Panc1 (cell line): ENCODE measurements around the gene MGAT4A.

Experiments used
- TF ChIP-seq, protein P1 (sequence below): fragments of 450-650 bp; IDR thresholded peaks from 2 replicates; pipeline ENCODE4 v1.5.1; 2017; ENCODE audit warnings: mild to moderate bottlenecking
- TF ChIP-seq, protein P2 (sequence below), 2 experiments: IDR thresholded peaks; 2 replicates each; pipeline ENCODE4 v1.6.1; 2011 to 2012; ENCODE audit warnings: low read depth in 2 of 2, control low read depth in 1 of 2, low read length in 1 of 2, mild to moderate bottlenecking in 1 of 2, moderate library complexity in 1 of 2; ENCODE audit not compliant: insufficient read depth in 1 of 2

DNA sequence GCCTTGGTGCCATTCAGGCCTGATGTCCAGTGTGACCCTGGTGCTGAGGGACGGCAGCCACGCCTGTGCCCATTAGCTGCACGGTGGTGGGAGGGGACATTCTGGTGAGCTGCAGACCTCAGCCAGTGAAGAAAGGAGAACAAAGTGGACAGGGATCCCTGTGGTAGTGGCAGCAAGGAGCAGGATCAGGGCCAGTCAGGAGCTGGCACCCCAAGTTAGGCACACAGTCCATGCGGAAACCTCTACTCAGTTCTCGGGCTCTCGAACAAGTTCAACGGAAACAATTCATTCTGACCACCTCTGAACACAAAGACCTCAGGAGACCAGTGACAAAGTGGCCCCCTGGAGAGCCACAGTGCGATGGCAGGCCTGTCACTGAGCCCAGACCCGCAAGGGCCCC, 152.7 kb downstream of the MGAT4A start:
- TF ChIP-seq, protein P1, sequence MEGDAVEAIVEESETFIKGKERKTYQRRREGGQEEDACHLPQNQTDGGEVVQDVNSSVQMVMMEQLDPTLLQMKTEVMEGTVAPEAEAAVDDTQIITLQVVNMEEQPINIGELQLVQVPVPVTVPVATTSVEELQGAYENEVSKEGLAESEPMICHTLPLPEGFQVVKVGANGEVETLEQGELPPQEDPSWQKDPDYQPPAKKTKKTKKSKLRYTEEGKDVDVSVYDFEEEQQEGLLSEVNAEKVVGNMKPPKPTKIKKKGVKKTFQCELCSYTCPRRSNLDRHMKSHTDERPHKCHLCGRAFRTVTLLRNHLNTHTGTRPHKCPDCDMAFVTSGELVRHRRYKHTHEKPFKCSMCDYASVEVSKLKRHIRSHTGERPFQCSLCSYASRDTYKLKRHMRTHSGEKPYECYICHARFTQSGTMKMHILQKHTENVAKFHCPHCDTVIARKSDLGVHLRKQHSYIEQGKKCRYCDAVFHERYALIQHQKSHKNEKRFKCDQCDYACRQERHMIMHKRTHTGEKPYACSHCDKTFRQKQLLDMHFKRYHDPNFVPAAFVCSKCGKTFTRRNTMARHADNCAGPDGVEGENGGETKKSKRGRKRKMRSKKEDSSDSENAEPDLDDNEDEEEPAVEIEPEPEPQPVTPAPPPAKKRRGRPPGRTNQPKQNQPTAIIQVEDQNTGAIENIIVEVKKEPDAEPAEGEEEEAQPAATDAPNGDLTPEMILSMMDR = no peak
- TF ChIP-seq, protein P2, sequence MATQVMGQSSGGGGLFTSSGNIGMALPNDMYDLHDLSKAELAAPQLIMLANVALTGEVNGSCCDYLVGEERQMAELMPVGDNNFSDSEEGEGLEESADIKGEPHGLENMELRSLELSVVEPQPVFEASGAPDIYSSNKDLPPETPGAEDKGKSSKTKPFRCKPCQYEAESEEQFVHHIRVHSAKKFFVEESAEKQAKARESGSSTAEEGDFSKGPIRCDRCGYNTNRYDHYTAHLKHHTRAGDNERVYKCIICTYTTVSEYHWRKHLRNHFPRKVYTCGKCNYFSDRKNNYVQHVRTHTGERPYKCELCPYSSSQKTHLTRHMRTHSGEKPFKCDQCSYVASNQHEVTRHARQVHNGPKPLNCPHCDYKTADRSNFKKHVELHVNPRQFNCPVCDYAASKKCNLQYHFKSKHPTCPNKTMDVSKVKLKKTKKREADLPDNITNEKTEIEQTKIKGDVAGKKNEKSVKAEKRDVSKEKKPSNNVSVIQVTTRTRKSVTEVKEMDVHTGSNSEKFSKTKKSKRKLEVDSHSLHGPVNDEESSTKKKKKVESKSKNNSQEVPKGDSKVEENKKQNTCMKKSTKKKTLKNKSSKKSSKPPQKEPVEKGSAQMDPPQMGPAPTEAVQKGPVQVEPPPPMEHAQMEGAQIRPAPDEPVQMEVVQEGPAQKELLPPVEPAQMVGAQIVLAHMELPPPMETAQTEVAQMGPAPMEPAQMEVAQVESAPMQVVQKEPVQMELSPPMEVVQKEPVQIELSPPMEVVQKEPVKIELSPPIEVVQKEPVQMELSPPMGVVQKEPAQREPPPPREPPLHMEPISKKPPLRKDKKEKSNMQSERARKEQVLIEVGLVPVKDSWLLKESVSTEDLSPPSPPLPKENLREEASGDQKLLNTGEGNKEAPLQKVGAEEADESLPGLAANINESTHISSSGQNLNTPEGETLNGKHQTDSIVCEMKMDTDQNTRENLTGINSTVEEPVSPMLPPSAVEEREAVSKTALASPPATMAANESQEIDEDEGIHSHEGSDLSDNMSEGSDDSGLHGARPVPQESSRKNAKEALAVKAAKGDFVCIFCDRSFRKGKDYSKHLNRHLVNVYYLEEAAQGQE (IDR thresholded peaks at IDR 0.05; ENCODE audit: insufficient read depth in 1 of 2, low read depth in 2 of 2, low read length in 1 of 2) = no peak
